ENCODE measurements around the gene SAMD13.
"Not testable (repeated sequence)": the region's sequence is repeated elsewhere in the genome, so short reads cannot be mapped to it uniquely, and the experiment has no call there.

The SAMD13 gene

DNA sequence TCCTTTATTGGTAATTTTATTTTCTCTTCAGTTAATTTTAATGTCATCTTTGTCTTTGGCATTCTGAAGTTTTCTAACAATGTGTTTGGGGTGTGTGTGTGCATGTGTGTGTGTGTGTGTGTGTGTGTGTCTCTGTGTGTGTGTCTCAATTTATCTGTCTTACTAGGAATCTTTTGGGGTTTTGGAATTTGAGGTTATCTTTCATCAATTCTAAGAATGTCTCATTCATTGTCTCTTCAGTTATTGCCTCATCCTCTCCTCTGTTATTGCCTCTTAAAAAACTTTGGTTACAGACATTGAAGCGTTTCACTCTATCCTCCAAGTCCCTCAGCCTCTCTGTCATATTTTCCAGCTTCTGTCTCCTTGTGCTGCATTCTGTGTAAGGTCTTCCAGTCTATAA, 18.1 kb upstream of the SAMD13 start:
- DNase-seq (ENCODE audit: low read depth, low spot score): no peak

DNA sequence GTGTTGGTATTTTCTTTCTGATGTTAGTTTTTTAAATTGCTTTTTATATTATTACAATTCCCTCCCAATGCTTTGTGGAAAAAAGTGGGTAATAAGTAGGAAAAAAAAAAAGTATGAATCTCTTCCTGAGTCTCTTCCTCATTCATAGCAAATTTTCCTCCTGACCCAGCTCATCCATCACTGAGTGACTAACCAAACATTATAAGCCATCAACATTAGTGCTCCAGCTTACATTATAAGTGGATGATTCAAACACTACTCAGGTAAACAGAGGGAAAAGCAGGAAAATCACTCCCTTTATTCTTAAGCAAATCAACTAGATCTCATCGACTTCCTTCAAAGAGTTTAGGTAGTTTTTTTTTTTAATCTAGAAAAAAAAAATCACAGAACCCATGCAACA, 15.4 kb upstream of the SAMD13 start:
- DNase-seq (ENCODE audit: low read depth, low spot score): no peak

DNA sequence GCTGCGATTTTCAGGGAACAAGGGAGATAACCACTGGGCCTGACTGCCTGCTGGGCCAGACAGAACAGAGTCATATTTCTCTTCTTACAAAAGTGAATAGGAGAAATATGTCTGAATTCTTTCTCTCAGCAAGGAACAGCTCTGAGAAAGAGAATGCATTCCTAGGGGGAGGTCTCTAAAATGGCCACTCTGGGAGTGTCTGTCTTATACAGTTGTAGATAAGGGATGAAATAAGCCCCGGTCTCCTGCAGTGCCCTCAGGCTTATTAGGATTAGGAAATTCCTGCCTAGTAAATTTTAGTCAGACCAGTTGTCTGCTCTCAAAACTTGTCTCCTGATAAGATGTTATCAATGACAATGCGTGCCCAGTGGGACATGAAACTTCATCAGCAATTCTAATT, 14.1 kb upstream of the SAMD13 start:
- not testable (repeated sequence) for DNase-seq (ENCODE audit: low read depth, low spot score)

- DNase-seq (ENCODE audit: low read depth, low spot score): no peak
These were observed 12.2 kb upstream of the SAMD13 start for GRCh38 chr1:84289169-84289785.

- DNase-seq (ENCODE audit: low read depth, low spot score): no peak
These were observed 9.4 kb upstream of the SAMD13 start for GRCh38 chr1:84291882-84292655.

- no peak for DNase-seq (ENCODE audit: low read depth, low spot score)
These were observed 7.7 kb upstream of the SAMD13 start for GRCh38 chr1:84293766-84294165.

DNA sequence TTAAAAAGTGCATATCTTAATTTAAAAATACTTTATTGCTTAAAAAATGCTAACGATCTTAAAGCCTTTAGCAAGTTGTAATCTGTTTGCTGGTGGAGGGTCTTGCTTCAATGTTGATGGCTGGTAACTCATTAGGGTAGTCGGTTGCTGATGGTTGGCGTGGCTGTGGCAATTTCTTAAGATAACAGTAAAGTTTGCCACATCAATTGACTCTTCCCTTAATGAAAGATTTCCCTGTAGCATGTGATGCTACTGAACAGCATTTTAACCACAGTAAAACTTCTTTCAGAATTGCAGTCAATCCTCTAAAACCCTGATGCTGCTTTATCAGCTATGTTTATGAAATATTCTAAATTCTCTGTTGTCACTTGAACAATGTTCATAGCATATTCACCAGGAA, 6.8 kb upstream of the SAMD13 start:
- no peak for DNase-seq (ENCODE audit: low read depth, low spot score)

- no peak for DNase-seq (ENCODE audit: low read depth, low spot score)
These were observed 3.8 kb upstream of the SAMD13 start for GRCh38 chr1:84297546-84298244.

GRCh38 chr1:84298328-84298683, 3.2 kb upstream of the SAMD13 start:
- no peak for DNase-seq (ENCODE audit: low read depth, low spot score)

DNA sequence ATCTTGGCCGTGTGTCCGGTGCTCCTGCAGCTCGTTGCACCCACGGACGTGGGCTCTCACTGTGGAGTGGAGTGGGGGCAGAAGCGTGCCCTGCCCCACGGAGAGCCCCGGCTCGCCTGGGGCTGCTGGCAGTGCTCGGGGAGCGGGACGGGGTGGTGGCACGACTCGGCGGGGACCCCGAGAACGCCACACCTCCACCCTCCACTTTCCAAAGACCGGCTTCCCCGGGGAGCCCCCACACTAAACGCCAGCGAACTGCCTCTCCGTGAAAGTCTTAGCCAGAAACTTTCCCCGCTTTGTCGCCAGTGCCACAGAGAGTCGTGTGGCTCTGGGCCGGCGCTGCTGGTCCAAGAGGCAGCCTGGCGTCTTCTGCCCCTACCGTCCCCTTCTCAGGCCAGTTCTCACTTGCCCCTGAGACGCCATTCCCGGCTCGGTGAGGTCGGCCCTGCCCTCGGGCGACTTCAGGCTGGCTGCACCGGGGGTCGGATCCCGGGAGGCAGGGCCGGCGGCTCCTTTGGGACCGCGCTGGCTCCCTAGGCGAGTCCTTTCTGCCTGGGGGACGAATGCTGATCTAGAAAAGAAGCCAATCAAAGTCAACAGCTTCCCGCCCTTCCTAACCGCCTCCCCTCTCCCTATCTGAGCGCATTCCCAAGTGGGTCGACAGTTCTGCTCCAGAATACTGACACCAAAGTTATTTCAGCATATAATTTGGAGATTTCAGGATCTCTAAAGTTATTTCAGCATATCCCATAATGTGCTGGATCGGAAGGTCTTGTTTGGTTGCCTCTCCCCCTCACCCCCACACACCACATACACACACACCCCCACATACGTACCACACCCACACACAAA, 2.6 kb upstream of the SAMD13 start:
- DNase-seq (ENCODE audit: low read depth, low spot score): no peak

GRCh38 chr1:84299536-84300170, 1.9 kb upstream of the SAMD13 start:
- no peak for DNase-seq (ENCODE audit: low read depth, low spot score)

GRCh38 chr1:84300501-84300900, 1.0 kb upstream of the SAMD13 start:
- DNase-seq (ENCODE audit: low read depth, low spot score): no peak

DNA sequence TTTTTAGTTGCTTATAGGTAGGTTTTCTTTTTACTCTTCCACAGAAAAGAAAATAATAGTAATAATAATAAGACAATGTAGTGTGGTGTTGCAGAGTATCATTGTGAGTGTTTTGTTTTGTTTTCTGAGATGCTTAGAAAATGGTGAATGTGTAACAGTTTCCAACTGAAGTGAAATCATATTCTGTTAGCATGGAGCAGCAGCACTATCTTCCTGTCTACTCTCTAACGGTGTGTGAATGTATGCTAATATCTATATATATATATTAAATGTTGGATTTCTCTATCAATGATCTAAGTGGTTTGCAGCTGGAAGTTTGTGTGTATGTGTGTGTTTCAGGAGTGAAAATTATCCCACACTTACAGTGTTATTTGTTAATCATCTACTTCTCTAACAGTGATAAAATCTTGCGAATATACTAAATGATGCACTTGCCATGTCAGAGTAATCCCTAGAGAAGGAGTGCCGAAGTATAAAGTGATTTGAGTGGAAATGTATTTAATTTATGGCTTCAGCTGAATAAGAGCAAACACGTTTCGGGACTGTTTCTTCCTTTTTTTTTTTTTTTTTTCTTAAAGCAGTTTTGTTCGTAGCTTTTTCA, 377 bp downstream of the SAMD13 start:
- DNase-seq (ENCODE audit: low read depth, low spot score): no peak

- DNase-seq (ENCODE audit: low read depth, low spot score): no peak
These were observed 1.9 kb downstream of the SAMD13 start for GRCh38 chr1:84303314-84303830.

DNA sequence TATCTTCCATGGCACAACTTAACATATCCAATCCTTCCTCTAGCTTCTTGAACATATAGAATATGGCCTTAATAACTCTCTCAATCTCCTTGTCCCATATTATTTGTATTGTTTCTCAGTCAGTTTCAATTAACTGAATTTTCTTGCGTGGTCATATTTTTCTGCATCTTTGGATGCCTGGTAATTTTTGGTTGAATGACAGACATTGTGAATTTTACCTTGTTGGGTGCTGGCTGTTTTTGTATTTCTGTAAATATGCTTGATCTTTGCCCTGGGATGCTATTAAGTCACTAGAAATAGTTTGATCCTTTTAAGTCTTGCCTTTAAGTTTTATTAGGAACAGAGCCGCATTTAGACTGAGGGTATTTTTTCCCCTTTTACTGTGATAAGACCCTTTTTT, 5.9 kb downstream of the SAMD13 start:
- no peak for DNase-seq (ENCODE audit: low read depth, low spot score)

DNA sequence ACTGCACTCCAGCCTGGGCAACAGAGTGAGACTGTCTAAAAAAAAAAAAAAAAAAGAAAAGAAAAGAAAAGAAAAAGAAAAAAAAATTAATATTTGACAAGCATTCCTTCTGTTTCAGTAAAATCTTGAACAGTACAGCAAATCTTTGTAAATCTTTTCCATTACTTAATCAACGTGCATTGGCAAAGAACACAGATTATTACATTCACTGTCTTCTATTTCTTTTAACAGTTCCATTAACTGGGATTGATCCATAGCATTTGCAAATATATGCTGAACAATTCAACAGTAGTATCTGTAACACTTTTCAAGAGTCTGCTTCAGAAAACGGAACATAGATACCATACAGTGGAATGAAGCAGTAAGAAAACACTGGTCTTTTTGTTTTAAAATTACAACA, 9.8 kb downstream of the SAMD13 start:
- DNase-seq (ENCODE audit: low read depth, low spot score): no peak

GRCh38 chr1:84319662-84320061, 18.2 kb downstream of the SAMD13 start:
- no peak for DNase-seq (ENCODE audit: low read depth, low spot score)

GRCh38 chr1:84327830-84328229, 26.3 kb downstream of the SAMD13 start:
- DNase-seq (ENCODE audit: low read depth, low spot score): no peak

GRCh38 chr1:84330125-84330984, 28.8 kb downstream of the SAMD13 start:
- no peak for DNase-seq (ENCODE audit: low read depth, low spot score)

DNA sequence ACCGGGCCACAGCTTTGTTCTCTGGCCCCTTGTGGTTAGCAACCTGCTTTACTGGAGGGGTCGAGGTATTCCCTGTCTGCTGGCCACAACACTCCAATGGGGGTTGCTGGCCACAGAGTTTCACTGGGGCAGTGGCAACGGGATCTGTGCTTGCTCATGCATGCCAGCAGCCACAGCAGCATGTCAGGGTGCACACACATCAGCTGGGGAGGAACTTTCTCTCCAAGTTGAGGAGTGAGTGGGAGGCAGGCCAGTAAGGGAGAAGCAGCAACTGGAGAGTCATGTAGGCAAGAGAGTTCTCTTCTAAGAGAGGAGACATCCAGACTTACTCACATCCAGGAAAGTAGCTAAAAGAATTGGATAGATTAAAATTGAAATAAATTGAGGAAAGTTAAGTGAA, 38.0 kb downstream of the SAMD13 start:
- no peak for DNase-seq (ENCODE audit: low read depth, low spot score)
